ENCODE results near the gene CDK14. TPM values are rescaled to one million over a fixed set of nuclear protein-coding genes. Genes with fewer than 3 reads are reported as not detected.

The CDK14 gene
- polyA plus RNA-seq, 3 donors: 1.7 to 2.5 (median 2.1) TPM

DNA sequence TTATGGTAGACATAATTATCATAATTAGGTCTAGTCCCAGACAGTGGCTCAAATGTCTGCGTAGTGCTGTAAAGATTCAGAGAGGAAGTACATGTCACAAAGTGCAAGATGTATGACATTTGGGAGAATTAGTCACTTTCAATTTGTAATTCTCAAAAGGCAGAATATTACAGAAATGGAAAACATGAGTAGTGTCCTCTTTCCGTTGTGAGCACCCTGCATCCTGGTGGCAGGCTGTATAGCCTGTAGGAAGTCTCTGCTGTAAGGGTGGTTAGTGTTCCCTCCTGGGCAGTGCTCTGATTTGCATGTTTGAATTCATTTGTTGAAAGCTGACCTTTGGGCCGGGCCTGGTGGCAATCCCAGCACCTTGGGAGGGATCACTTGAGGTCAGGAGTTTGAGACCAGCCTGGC, 17.0 kb downstream of the CDK14 start:
- 63% methylated on average over 1 of the region's 3 CpGs for WGBS (ENCODE audit: insufficient coverage)
- Histone ChIP-seq H4K20me1 (ENCODE audit: insufficient read depth, low read length) (no peaks in the 10 kb centered on the region), H2AFZ (ENCODE audit: insufficient read depth, low read depth, low read length, poor library complexity, severe bottlenecking) (no peak overlapping the region), H3K4me3 (replicated peaks in 1 of 3; ENCODE audit: low read depth in 2 of 3, low read length in 3 of 3) (peak overlapping the region in 1 of 3 experiments; percentile 24), H3K9ac (ENCODE audit: insufficient read depth, low read length, poor library complexity, severe bottlenecking) (no peak overlapping the region), H3K4me2 (replicated peaks; ENCODE audit: extremely low read depth, low read length, poor library complexity, severe bottlenecking) (peak overlapping the region; percentile 21), H3K79me2 (ENCODE audit: insufficient read depth, low read length) (peaks cover 25% of the 10 kb centered on the region), H3K27ac (ENCODE audit: low read depth in 1 of 2, low read length in 2 of 2) (peak overlapping the region; percentile 39 to 74), H3K27me3 (ENCODE audit: control insufficient read depth in 2 of 2, insufficient read depth in 2 of 2, low read length in 2 of 2) (no peaks in the 10 kb centered on the region), H3K36me3 (replicated peaks in 1 of 2; ENCODE audit: control insufficient read depth in 1 of 2, insufficient read depth in 2 of 2, low read length in 2 of 2) (no peaks in the 10 kb centered on the region), H3K9me3 (replicated peaks in 1 of 2; ENCODE audit: control insufficient read depth in 1 of 2, insufficient read depth in 1 of 2, low read length in 2 of 2) (no peaks in the 10 kb centered on the region), H3K4me1 (ENCODE audit: control insufficient read depth in 1 of 2, insufficient read depth in 2 of 2, low read length in 2 of 2) (peaks cover 9 to 13% of the 10 kb centered on the region in 2 donors)
- no peaks in the 10 kb centered on the region for H3K27me3 Mint-ChIP-seq (ENCODE audit: low read depth in 3 of 3)
- peak overlapping the region in 1 of 2 donors; percentile 48 for H3K4me3 Mint-ChIP-seq
- intact Hi-C loops (cut with micrococcal nuclease): no loop called here
- peaks cover 0 to 2% (median 0%) of the 10 kb centered on the region in 7 donors for H3K9me3 Mint-ChIP-seq
- peak overlapping the region; percentile 80 to 94 (median 85) for H3K27ac Mint-ChIP-seq
- peaks cover 13 to 15% of the 10 kb centered on the region in 2 donors for H3K36me3 Mint-ChIP-seq
- peaks cover 20% of the 10 kb centered on the region for H3K4me1 Mint-ChIP-seq
- TF ChIP-seq, protein P1, sequence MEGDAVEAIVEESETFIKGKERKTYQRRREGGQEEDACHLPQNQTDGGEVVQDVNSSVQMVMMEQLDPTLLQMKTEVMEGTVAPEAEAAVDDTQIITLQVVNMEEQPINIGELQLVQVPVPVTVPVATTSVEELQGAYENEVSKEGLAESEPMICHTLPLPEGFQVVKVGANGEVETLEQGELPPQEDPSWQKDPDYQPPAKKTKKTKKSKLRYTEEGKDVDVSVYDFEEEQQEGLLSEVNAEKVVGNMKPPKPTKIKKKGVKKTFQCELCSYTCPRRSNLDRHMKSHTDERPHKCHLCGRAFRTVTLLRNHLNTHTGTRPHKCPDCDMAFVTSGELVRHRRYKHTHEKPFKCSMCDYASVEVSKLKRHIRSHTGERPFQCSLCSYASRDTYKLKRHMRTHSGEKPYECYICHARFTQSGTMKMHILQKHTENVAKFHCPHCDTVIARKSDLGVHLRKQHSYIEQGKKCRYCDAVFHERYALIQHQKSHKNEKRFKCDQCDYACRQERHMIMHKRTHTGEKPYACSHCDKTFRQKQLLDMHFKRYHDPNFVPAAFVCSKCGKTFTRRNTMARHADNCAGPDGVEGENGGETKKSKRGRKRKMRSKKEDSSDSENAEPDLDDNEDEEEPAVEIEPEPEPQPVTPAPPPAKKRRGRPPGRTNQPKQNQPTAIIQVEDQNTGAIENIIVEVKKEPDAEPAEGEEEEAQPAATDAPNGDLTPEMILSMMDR (IDR thresholded peaks at IDR 0.05): peak; percentile 24
- peak; percentile 74 to 87 (median 84) for DNase-seq

DNA sequence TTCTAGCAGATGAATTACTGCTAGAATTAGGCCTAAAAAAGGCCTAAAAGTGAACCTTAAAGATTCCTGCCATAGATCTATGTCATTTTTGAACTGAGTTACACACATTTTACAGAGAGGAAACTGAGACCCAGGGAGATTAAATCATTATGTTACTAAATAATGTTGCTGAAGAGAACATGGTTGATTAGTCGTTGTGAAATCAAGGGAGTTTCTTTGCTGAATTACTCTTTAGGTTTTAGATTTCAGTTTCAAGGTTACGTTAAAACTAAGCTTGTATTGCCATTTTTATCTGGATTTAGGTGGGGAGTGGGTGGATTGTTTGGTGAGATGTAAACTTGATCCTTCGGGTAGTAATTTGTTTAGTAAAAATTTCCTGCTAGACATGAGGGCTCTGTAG, 21.3 kb downstream of the CDK14 start:
- TF ChIP-seq, protein P1 (IDR thresholded peaks at IDR 0.05): no peak
- H3K27me3 ChIP-seq (ENCODE audit: control insufficient read depth in 2 of 2, insufficient read depth in 2 of 2, low read length in 2 of 2): no peaks in the 10 kb centered on the region
- H3K4me3 Mint-ChIP-seq: no peak overlapping the region
- no peak overlapping the region for H3K27ac ChIP-seq (ENCODE audit: low read depth in 1 of 2, low read length in 2 of 2)
- H3K4me1 Mint-ChIP-seq: peaks cover 40% of the 10 kb centered on the region
- H3K36me3 ChIP-seq (replicated peaks in 1 of 2; ENCODE audit: control insufficient read depth in 1 of 2, insufficient read depth in 2 of 2, low read length in 2 of 2): no peaks in the 10 kb centered on the region
- H3K79me2 ChIP-seq (ENCODE audit: insufficient read depth, low read length): peaks cover 28% of the 10 kb centered on the region
- no peak overlapping the region for H3K9ac ChIP-seq (ENCODE audit: insufficient read depth, low read length, poor library complexity, severe bottlenecking)
- H3K4me3 ChIP-seq (replicated peaks in 1 of 3; ENCODE audit: low read depth in 2 of 3, low read length in 3 of 3): no peak overlapping the region
- DNase-seq: peak in 1 of 3 donors; percentile 29
- peaks cover 0 to 2% of the 10 kb centered on the region in 2 donors for H3K36me3 Mint-ChIP-seq
- intact Hi-C loops (cut with micrococcal nuclease): no loop called here
- H3K4me2 ChIP-seq (replicated peaks; ENCODE audit: extremely low read depth, low read length, poor library complexity, severe bottlenecking): no peak overlapping the region
- peaks cover 0 to 4% (median 0%) of the 10 kb centered on the region in 7 donors for H3K9me3 Mint-ChIP-seq
- 83% methylated on average over 2 of the region's 3 CpGs for WGBS (ENCODE audit: insufficient coverage)
- peaks cover 27 to 35% of the 10 kb centered on the region in 2 donors for H3K4me1 ChIP-seq (ENCODE audit: control insufficient read depth in 1 of 2, insufficient read depth in 2 of 2, low read length in 2 of 2)
- H3K27ac Mint-ChIP-seq: peak overlapping the region in 1 of 7 donors; percentile 21
- H4K20me1 ChIP-seq (ENCODE audit: insufficient read depth, low read length): no peaks in the 10 kb centered on the region
- H3K9me3 ChIP-seq (replicated peaks in 1 of 2; ENCODE audit: control insufficient read depth in 1 of 2, insufficient read depth in 1 of 2, low read length in 2 of 2): no peaks in the 10 kb centered on the region
- H2AFZ ChIP-seq (ENCODE audit: insufficient read depth, low read depth, low read length, poor library complexity, severe bottlenecking): no peak overlapping the region
- no peaks in the 10 kb centered on the region for H3K27me3 Mint-ChIP-seq (ENCODE audit: low read depth in 3 of 3)
